Amniotic epithelial cell (primary cell): ENCODE results near the gene GABRB3.
"Not testable (repeated sequence)": the region's sequence is repeated elsewhere in the genome, so short reads cannot be mapped to it uniquely, and the experiment has no call there.

Source experiments
- DNase-seq: peaks from one replicate; pipeline ENCODE4 v3.0.0-alpha.2; 2010; ENCODE audit warnings: low read depth

GABRB3 gene

GRCh38 chr15:26736502-26737248 is 36.2 kb downstream of the GABRB3 start:
- DNase-seq = no peak

- no peak for DNase-seq
Measured at GRCh38 chr15:26731965-26732364, 40.9 kb downstream of the GABRB3 start.

GRCh38 chr15:26729581-26729980 is 43.3 kb downstream of the GABRB3 start:
- no peak for DNase-seq

- no peak for DNase-seq
Measured at GRCh38 chr15:26729030-26729429, 43.8 kb downstream of the GABRB3 start.

- no peak for DNase-seq
Measured at GRCh38 chr15:26724381-26725150, 48.3 kb downstream of the GABRB3 start.

GRCh38 chr15:26722621-26723160 is 50.2 kb downstream of the GABRB3 start:
- DNase-seq = no peak

GRCh38 chr15:26721232-26721967 is 51.5 kb downstream of the GABRB3 start:
- no peak for DNase-seq

- no peak for DNase-seq
Measured at GRCh38 chr15:26720546-26720945, 52.3 kb downstream of the GABRB3 start.

- not testable (repeated sequence) for DNase-seq
Measured at GRCh38 chr15:26719866-26720265, 53.0 kb downstream of the GABRB3 start.

- DNase-seq = no peak
Measured at GRCh38 chr15:26716069-26716468, 56.8 kb downstream of the GABRB3 start.

- no peak for DNase-seq
Measured at GRCh38 chr15:26713498-26713897, 59.4 kb downstream of the GABRB3 start.

- DNase-seq = no peak
Measured at GRCh38 chr15:26712335-26712734, 60.5 kb downstream of the GABRB3 start.

GRCh38 chr15:26711445-26711844 is 61.4 kb downstream of the GABRB3 start:
- DNase-seq = no peak

- no peak for DNase-seq
Measured at GRCh38 chr15:26702381-26702780, 70.5 kb downstream of the GABRB3 start.

- no peak for DNase-seq
Measured at GRCh38 chr15:26698555-26698954, 74.3 kb downstream of the GABRB3 start.

- no peak for DNase-seq
Measured at GRCh38 chr15:26697913-26698312, 75.0 kb downstream of the GABRB3 start.

- no peak for DNase-seq
Measured at GRCh38 chr15:26691249-26691648, 81.6 kb downstream of the GABRB3 start.

GRCh38 chr15:26690778-26691177 is 82.1 kb downstream of the GABRB3 start:
- DNase-seq = no peak

GRCh38 chr15:26689462-26689861 is 83.4 kb downstream of the GABRB3 start:
- no peak for DNase-seq

- no peak for DNase-seq
Measured at GRCh38 chr15:26686547-26687187, 86.2 kb downstream of the GABRB3 start.

GRCh38 chr15:26682598-26683164 is 90.2 kb downstream of the GABRB3 start:
- DNase-seq = no peak

- DNase-seq = no peak
Measured at GRCh38 chr15:26679927-26680326, 92.9 kb downstream of the GABRB3 start.
